IMR-90 (cell line): ENCODE results near the gene TMEM179. TPM values are rescaled to one million over a fixed set of nuclear protein-coding genes. Genes with fewer than 3 reads are reported as not detected.
"Not testable (repeated sequence)": the region's sequence is repeated elsewhere in the genome, so short reads cannot be mapped to it uniquely, and the experiment has no call there.

ENCODE experiments used
- ATAC-seq: fragments of 200-7000 bp; cut with Tn5 transposase; 2 replicates; pipeline ENCODE4 v1.9.1; 2020; ENCODE audit warnings: low read depth, mild to moderate bottlenecking, moderate library complexity
- BruUV-seq: library from RNA; stranded (reverse); fragments of 400-500 nt; replicated peaks from 2 replicates; lab custom pipeline; 2021; lab: Mats Ljungman, UMichigan
- CTCF ChIA-PET: fragments of 300-600 bp; formaldehyde crosslinking; extraction: SDS; loops from one replicate; lab custom pipeline; 2021; ENCODE audit warnings: antibody characterized with exemption; lab: Yijun Ruan, JAX
- POLR2A ChIA-PET: fragments of 300-600 bp; sonication (Branson Sonifier 250); formaldehyde crosslinking; loops from one replicate; lab custom pipeline; 2022; ENCODE audit warnings: antibody characterized with exemption; ENCODE audit not compliant: unreplicated experiment; lab: Charles Lee
- DNase-seq: peaks from one replicate; pipeline ENCODE4 v3.0.0; 2013
- H2AFZ ChIP-seq: replicated peaks from 2 replicates; pipeline ENCODE3; 2013; ENCODE audit warnings: low read length, mild to moderate bottlenecking; ENCODE audit not compliant: poor library complexity
- H2AK5ac ChIP-seq: 2 replicates; pipeline ENCODE4 v1.6.1; 2013; ENCODE audit warnings: low read depth, low read length, inconsistent platforms
- H2AK9ac ChIP-seq: replicated peaks from 2 replicates; pipeline ENCODE3; 2013; ENCODE audit warnings: mild to moderate bottlenecking, low read depth, low read length, moderate library complexity; ENCODE audit not compliant: poor library complexity
- H2BK120ac ChIP-seq: 2 replicates; pipeline ENCODE4 v1.6.1; 2013; ENCODE audit warnings: low read depth, low read length, inconsistent platforms
- H2BK15ac ChIP-seq: 3 replicates; pipeline ENCODE4 v1.6.1; 2013; ENCODE audit warnings: low read depth, low read length, inconsistent platforms
- H2BK20ac ChIP-seq: 2 replicates; pipeline ENCODE4 v1.6.1; 2013; ENCODE audit warnings: low read depth, mild to moderate bottlenecking, inconsistent platforms, low read length, moderate library complexity
- H2BK5ac ChIP-seq: 2 replicates; pipeline ENCODE4 v1.6.1; 2013; ENCODE audit warnings: mild to moderate bottlenecking, low read depth, low read length, inconsistent platforms; ENCODE audit not compliant: poor library complexity, severe bottlenecking
- H3K14ac ChIP-seq: replicated peaks from 2 replicates; pipeline ENCODE4 v1.6.1; 2013; ENCODE audit warnings: low read depth, low read length, inconsistent platforms
- H3K18ac ChIP-seq: 2 replicates; pipeline ENCODE4 v1.6.1; 2013; ENCODE audit warnings: low read depth, low read length, control low read depth
- H3K23ac ChIP-seq: 2 replicates; pipeline ENCODE4 v1.6.1; 2013; ENCODE audit warnings: low read depth, low read length, inconsistent platforms
- H3K27ac ChIP-seq: 2 replicates; pipeline ENCODE4 v1.5.1; 2013; ENCODE audit warnings: mild to moderate bottlenecking, control low read depth, low read length; ENCODE audit not compliant: insufficient read depth
- H3K27me3 ChIP-seq: 2 replicates; pipeline ENCODE4 v1.6.1; 2013; ENCODE audit warnings: low read length; ENCODE audit not compliant: control insufficient read depth, insufficient read depth
- H3K36me3 ChIP-seq: 2 replicates; pipeline ENCODE4 v1.6.1; 2013; ENCODE audit warnings: low read length, mixed read lengths; ENCODE audit not compliant: control insufficient read depth, insufficient read depth
- H3K4ac ChIP-seq: 2 replicates; pipeline ENCODE4 v1.6.1; 2013; ENCODE audit warnings: low read depth, low read length, inconsistent platforms
- H3K4me1 ChIP-seq: 2 replicates; pipeline ENCODE4 v1.6.1; 2013; ENCODE audit warnings: low read length, mixed read lengths; ENCODE audit not compliant: control insufficient read depth, insufficient read depth
- H3K4me2 ChIP-seq: 2 replicates; pipeline ENCODE4 v1.6.1; 2013; ENCODE audit warnings: low read depth, mild to moderate bottlenecking, control low read depth, low read length, moderate library complexity
- H3K4me3 ChIP-seq: 2 replicates; pipeline ENCODE4 v1.5.1; 2013; ENCODE audit warnings: low read depth, mild to moderate bottlenecking, control low read depth, low read length, moderate library complexity; ENCODE audit not compliant: insufficient read depth
- H3K56ac ChIP-seq: 2 replicates; pipeline ENCODE4 v1.6.1; 2013; ENCODE audit warnings: low read length, inconsistent platforms; ENCODE audit not compliant: insufficient read depth; ENCODE audit errors: extremely low read depth
- H3K79me1 ChIP-seq, 2 experiments: 2 replicates each; pipeline ENCODE4 v1.6.1; 2013; ENCODE audit warnings: low read length in 2 of 2, inconsistent platforms in 1 of 2, low read depth in 1 of 2
- H3K9ac ChIP-seq: 2 replicates; pipeline ENCODE4 v1.6.1; 2013; ENCODE audit warnings: low read depth, low read length, control low read depth
- H3K9me1 ChIP-seq: 2 replicates; pipeline ENCODE4 v1.6.1; 2013; ENCODE audit warnings: low read length, inconsistent platforms; ENCODE audit not compliant: insufficient read depth
- H3K9me3 ChIP-seq: 2 replicates; pipeline ENCODE4 v1.6.1; 2013; ENCODE audit warnings: low read length; ENCODE audit not compliant: control insufficient read depth, insufficient read depth
- H4K20me1 ChIP-seq: 2 replicates; pipeline ENCODE4 v1.6.1; 2013; ENCODE audit warnings: low read length, inconsistent platforms; ENCODE audit not compliant: insufficient read depth
- H4K5ac ChIP-seq: 2 replicates; pipeline ENCODE4 v1.6.1; 2013; ENCODE audit warnings: mild to moderate bottlenecking, low read depth, low read length, control low read depth
- H4K8ac ChIP-seq, 2 experiments: 2 replicates each; pipeline ENCODE4 v1.6.1; 2013; ENCODE audit warnings: low read depth in 2 of 2, low read length in 2 of 2, control low read depth in 1 of 2, inconsistent platforms in 1 of 2
- H4K91ac ChIP-seq: 2 replicates; pipeline ENCODE4 v1.6.1; 2013; ENCODE audit warnings: low read depth, low read length, inconsistent platforms; ENCODE audit not compliant: insufficient read depth
- ELK1 ChIP-seq: fragments of 150-350 bp; IDR thresholded peaks from 2 replicates; pipeline ENCODE4 v1.6.1; 2016; ENCODE audit warnings: low read depth, mild to moderate bottlenecking, low read length, moderate library complexity, borderline replicate concordance
- FOS ChIP-seq: fragments of 150-350 bp; IDR thresholded peaks from 2 replicates; pipeline ENCODE4 v1.6.1; 2016; ENCODE audit warnings: low read depth, low read length
- MXI1 ChIP-seq: IDR thresholded peaks from 2 replicates; pipeline ENCODE4 v1.6.1; 2012; ENCODE audit warnings: low read depth, mild to moderate bottlenecking, low read length, moderate library complexity, borderline replicate concordance
- NFE2L2 ChIP-seq: fragments of 150-350 bp; IDR thresholded peaks from 2 replicates; pipeline ENCODE4 v1.6.1; 2016; ENCODE audit warnings: low read depth, mild to moderate bottlenecking, low read length
- POLR2A ChIP-seq: IDR thresholded peaks from 2 replicates; pipeline ENCODE4 v1.6.1; 2012; ENCODE audit warnings: mild to moderate bottlenecking, low read depth, low read length
- RCOR1 ChIP-seq: IDR thresholded peaks from 2 replicates; pipeline ENCODE4 v1.6.1; 2012; ENCODE audit warnings: mild to moderate bottlenecking, low read length, improper control_type of control experiment; ENCODE audit not compliant: insufficient replicate concordance
- RFX5 ChIP-seq: IDR thresholded peaks from 2 replicates; pipeline ENCODE4 v1.8.0; 2012; ENCODE audit warnings: low read depth, mild to moderate bottlenecking, low read length, moderate library complexity
- WGBS, 2 experiments: methylation state at CpG; one replicate each; pipeline versions ENCODE4 v1.1.5 to v1.1.7; 2013; ENCODE audit warnings: missing lambda C conversion rate in 2 of 2; ENCODE audit not compliant: insufficient read length in 1 of 2; ENCODE audit errors: extremely low coverage in 2 of 2; 5-methylcytosine and 5-hydroxymethylcytosine counted together
- dilution Hi-C: fragments of 300-500 bp; cut with HindIII; formaldehyde crosslinking; loops from one replicate; pipeline ENCODE4 v1.14.3; 2018; ENCODE audit warnings: low sequenced_read_pairs; ENCODE audit not compliant: unreplicated experiment
- in situ Hi-C: fragments of 300-500 bp; cut with MboI; formaldehyde crosslinking; loops from 3 replicates; pipeline ENCODE4 v1.14.3; 2019; ENCODE audit warnings: low sequenced_read_pairs, inconsistent platforms, mixed read lengths
- intact Hi-C: fragments of 100-400 bp; cut with micrococcal nuclease; formaldehyde crosslinking; loops from 2 replicates; pipeline ENCODE4 v1.10.0; 2022
- polyA plus RNA-seq, 3 experiments: library from polyadenylated mRNA; depleted of rRNA; stranded (reverse); fragments of >200 nt; gene quantifications; 2 replicates each; pipeline ENCODE4 v1.2.3, GENCODE V29; 2012; ENCODE audit warnings: low replicate concordance in 1 of 3
- total RNA-seq: library from RNA; depleted of rRNA; stranded (reverse); fragments of >200 nt; gene quantifications from 2 replicates; pipeline ENCODE4 v1.2.3, GENCODE V29; 2012

The TMEM179 gene
- total and polyA plus RNA-seq, 2 of the 4 experiments (the other 2 are of a cell fraction), result not detected

GRCh38 chr14:104654119-104654518, 49.5 kb upstream of the TMEM179 start:
- Histone ChIP-seq H4K8ac (no peak overlapping the region), H3K27me3 (peaks cover 11% of the 10 kb centered on the region), H3K23ac (no peak overlapping the region), H3K14ac (no peak overlapping the region), H3K56ac (no peak overlapping the region), H4K5ac (no peak overlapping the region), H3K18ac (no peak overlapping the region), H3K9me3 (peaks cover 19% of the 10 kb centered on the region), H2BK15ac (no peak overlapping the region), H2BK120ac (no peak overlapping the region), H3K27ac (no peak overlapping the region), H3K4ac (no peak overlapping the region), H4K20me1 (no peaks in the 10 kb centered on the region), H3K4me2 (no peak overlapping the region), H3K9me1 (no peaks in the 10 kb centered on the region), H4K91ac (no peak overlapping the region), H2AK9ac (peak overlapping the region; percentile 24), H3K4me1 (0 out of 2 replicates have a peak, but pooled peaks cover 2% of the 10 kb centered on the region), H2BK5ac (no peak overlapping the region), H3K4me3 (no peak overlapping the region), H2AK5ac (no peak overlapping the region), H3K79me1 (no peaks in the 10 kb centered on the region), H2AFZ (no peak overlapping the region), H3K36me3 (no peaks in the 10 kb centered on the region), H3K9ac (no peak overlapping the region), H2BK20ac (no peak overlapping the region)
- intact Hi-C loops (loop anchor here (5.0 kb wide), 2 partner anchors 33 to 68 kb away; partner anchors contain the start of genes ADSS1 and INF2), dilution Hi-C loops (no loop called here), in situ Hi-C loops (no loop called here)
- 94% methylated on average over 3 of the region's 6 CpGs; no CpG with 5 or more reads in 1 of the 2 experiments for WGBS, 2 experiments
- BruUV-seq, result no TSS peak
- DNase-seq (no peak), ATAC-seq (no peak)
- POLR2A ChIA-PET, result no interaction called here
- CTCF ChIA-PET, result no interaction called here
- TF ChIP-seq POLR2A, result no peak
- no peak for TF ChIP-seq NFE2L2
- TF ChIP-seq MXI1, result no peak
- TF ChIP-seq RCOR1, result no peak
- TF ChIP-seq ELK1, result no peak
- no peak for TF ChIP-seq RFX5
- TF ChIP-seq FOS, result no peak

- intact Hi-C loops, result loop anchor here (5.0 kb wide), 2 partner anchors 34 to 69 kb away; partner anchors contain the start of genes ADSS1 and INF2
- H4K91ac ChIP-seq, H3K4me3 ChIP-seq, H3K9me1 ChIP-seq, H3K79me1 ChIP-seq, H4K5ac ChIP-seq, DNase-seq, H2BK120ac ChIP-seq, H2AK9ac ChIP-seq, H2AFZ ChIP-seq, H2BK15ac ChIP-seq, H3K14ac ChIP-seq, H2BK5ac ChIP-seq, H4K20me1 ChIP-seq, ATAC-seq, H3K36me3 ChIP-seq, BruUV-seq, H3K23ac ChIP-seq, H4K8ac ChIP-seq, CTCF ChIA-PET, H2AK5ac ChIP-seq, H3K4me2 ChIP-seq, H3K4ac ChIP-seq, in situ Hi-C loops, H3K9ac ChIP-seq, H3K56ac ChIP-seq, dilution Hi-C loops, H2BK20ac ChIP-seq, POLR2A ChIA-PET, H3K4me1 ChIP-seq, H3K18ac ChIP-seq, H3K27ac ChIP-seq: not testable (repeated sequence)
- Histone ChIP-seq H3K27me3 (peaks cover 12% of the 10 kb centered on the region), H3K9me3 (peaks cover 19% of the 10 kb centered on the region)
- WGBS, 2 experiments, result 100% methylated on average over 1 of the region's 52 CpGs; no CpG with 5 or more reads in 1 of the 2 experiments
Observed at GRCh38 chr14:104653130-104653920, 48.8 kb upstream of the TMEM179 start.
